Fibroblast of lung (primary cell): ENCODE measurements around the gene SH3BP4. TPM values are rescaled to one million over a fixed set of nuclear protein-coding genes. Genes with fewer than 3 reads are reported as not detected.

Experiments used
- DNase-seq, 2 donors: peaks; one replicate each; pipeline versions ENCODE4 v3.0.0 to v3.0.0-alpha.2; 2010; ENCODE audit warnings: low read depth in 2 of 2
- H2AFZ ChIP-seq: 2 replicates; pipeline ENCODE4 v1.5.1; 2012; ENCODE audit warnings: low read length, control low read depth, inconsistent platforms
- H3K27ac ChIP-seq: 2 replicates; pipeline ENCODE4 v1.5.1; 2011; ENCODE audit warnings: low read length, control low read depth; ENCODE audit not compliant: insufficient read depth
- H3K27me3 ChIP-seq: 2 replicates; pipeline ENCODE4 v1.5.1; 2011; ENCODE audit warnings: mild to moderate bottlenecking, low read length; ENCODE audit not compliant: control insufficient read depth, insufficient read depth
- H3K36me3 ChIP-seq: 2 replicates; pipeline ENCODE4 v1.5.1; 2011; ENCODE audit warnings: low read length; ENCODE audit not compliant: control insufficient read depth, insufficient read depth
- H3K4me1 ChIP-seq: 2 replicates; pipeline ENCODE4 v1.5.1; 2011; ENCODE audit warnings: low read length; ENCODE audit not compliant: control insufficient read depth, insufficient read depth; ENCODE audit errors: extremely low read depth
- H3K4me2 ChIP-seq: 2 replicates; pipeline ENCODE4 v1.5.1; 2011; ENCODE audit warnings: low read length, control low read depth; ENCODE audit not compliant: insufficient read depth; ENCODE audit errors: extremely low read depth
- H3K4me3 ChIP-seq, 4 experiments: fragments of 200-600 bp in 1 of 4; sonication (generic) in 1 of 4; replicated peaks in 1 of 4; 2 replicates each; pipeline ENCODE4 v1.5.1; 2011 to 2016; ENCODE audit warnings: low read length in 4 of 4, low read depth in 3 of 4, mild to moderate bottlenecking in 3 of 4, control low read depth in 2 of 4, inconsistent platforms in 1 of 4, mixed read lengths in 1 of 4; ENCODE audit not compliant: insufficient read depth in 1 of 4; ENCODE audit errors: control extremely low read depth in 1 of 4
- H3K79me2 ChIP-seq: 2 replicates; pipeline ENCODE4 v1.5.1; 2012; ENCODE audit warnings: mild to moderate bottlenecking, low read length, inconsistent platforms; ENCODE audit not compliant: control insufficient read depth, insufficient read depth
- H3K9ac ChIP-seq: 2 replicates; pipeline ENCODE4 v1.5.1; 2011; ENCODE audit warnings: mild to moderate bottlenecking, low read length, control low read depth; ENCODE audit not compliant: insufficient read depth
- H3K9me3 ChIP-seq: 2 replicates; pipeline ENCODE4 v1.5.1; 2012; ENCODE audit warnings: low read depth, low read length; ENCODE audit not compliant: control insufficient read depth, insufficient read depth
- H4K20me1 ChIP-seq: 2 replicates; pipeline ENCODE4 v1.5.1; 2011; ENCODE audit warnings: low read length; ENCODE audit not compliant: control insufficient read depth, insufficient read depth; ENCODE audit errors: extremely low read depth
- CTCF ChIP-seq, 2 donors: IDR thresholded peaks in 1 of 2; conservative IDR thresholded peaks in 1 of 2; 1 replicate in 1 of 2; 2 replicates in 1 of 2; pipeline ENCODE4 v1.5.1; 2011 to 2012; ENCODE audit warnings: low read length in 2 of 2, control low read depth in 1 of 2, inconsistent platforms in 1 of 2, low read depth in 1 of 2, mild to moderate bottlenecking in 1 of 2
- EZH2 ChIP-seq: IDR thresholded peaks from 2 replicates; pipeline ENCODE4 v1.5.1; 2012; ENCODE audit warnings: low read length, control low read depth, mild to moderate bottlenecking; ENCODE audit errors: missing control alignments
- polyA plus RNA-seq, 2 donors: library from polyadenylated mRNA; depleted of rRNA in 1 of 2; stranded (reverse) in 1 of 2; unstranded in 1 of 2; fragments of >200 nt; gene quantifications; 2 replicates each; pipeline ENCODE4 v1.2.1, GENCODE V29; 2011 to 2012; ENCODE audit warnings: missing spikeins in 1 of 2
- total RNA-seq: library from RNA; depleted of rRNA; stranded (reverse); fragments of >200 nt; gene quantifications from 2 replicates; pipeline ENCODE4 v1.2.1, GENCODE V29; 2014

The SH3BP4 gene
- total and polyA plus RNA-seq, 2 donors (not counting 1 experiment from before 2014, with no cell fraction given): 74.8 to 86.6 TPM

GRCh38 chr2:234978466-234979203 is 26.8 kb downstream of the SH3BP4 start:
- H3K4me1 ChIP-seq: peaks cover 37% of the 10 kb centered on the region
- peak overlapping the region; percentile 94 for H3K27ac ChIP-seq
- peak; percentile 56 to 77 for DNase-seq
- no peaks in the 10 kb centered on the region for H3K27me3 ChIP-seq
- no peak overlapping the region for H3K9ac ChIP-seq
- no peak overlapping the region for H3K4me3 ChIP-seq
- TF ChIP-seq CTCF (conservative IDR thresholded peaks at IDR 0.05 in 1 of 2, IDR thresholded peaks at IDR 0.05 in 1 of 2; ENCODE audit: low read depth in 1 of 2, low read length in 2 of 2) (no peak), EZH2 (no peak)
- no peak overlapping the region for H3K4me2 ChIP-seq
- H3K79me2 ChIP-seq: peaks cover 91% of the 10 kb centered on the region
- H3K36me3 ChIP-seq: peaks cover 17% of the 10 kb centered on the region
- H4K20me1 ChIP-seq: peaks cover 1% of the 10 kb centered on the region
- H2AFZ ChIP-seq: no peak overlapping the region
- H3K9me3 ChIP-seq: no peaks in the 10 kb centered on the region

- DNase-seq: no peak
- Histone ChIP-seq H3K4me1 (peaks cover 36% of the 10 kb centered on the region), H3K36me3 (peaks cover 14% of the 10 kb centered on the region), H4K20me1 (peaks cover 1% of the 10 kb centered on the region), H3K4me3 (no peak overlapping the region), H2AFZ (no peak overlapping the region), H3K27me3 (no peaks in the 10 kb centered on the region), H3K4me2 (no peak overlapping the region), H3K79me2 (peaks cover 91% of the 10 kb centered on the region), H3K9ac (no peak overlapping the region), H3K27ac (peak overlapping the region; percentile 94), H3K9me3 (no peaks in the 10 kb centered on the region)
- TF ChIP-seq CTCF (conservative IDR thresholded peaks at IDR 0.05 in 1 of 2, IDR thresholded peaks at IDR 0.05 in 1 of 2; ENCODE audit: low read depth in 1 of 2, low read length in 2 of 2) (no peak), EZH2 (no peak)
Measured at GRCh38 chr2:234979204-234980167, 27.7 kb downstream of the SH3BP4 start.
